ENCODE data around the gene TANC1.

GRCh38 chr2:159211447-159212396 is 243.3 kb downstream of the TANC1 start:
- TF ChIP-seq CTCF (IDR thresholded peaks at IDR 0.05; ENCODE audit: borderline replicate concordance, extremely low read depth, low read length, poor library complexity, severe bottlenecking) (no peak), EZH2 (IDR thresholded peaks at IDR 0.05; ENCODE audit: borderline replicate concordance, low read depth, low read length, severe bottlenecking) (no peak)

All from DND-41 (cell line).